HG03520 (cell line): ENCODE results near the gene PRSS56.

Experiments used
- ATAC-seq: cut with Tn5 transposase; IDR thresholded peaks from one replicate; pipeline ENCODE4 v1.9.1; 2021; ENCODE audit warnings: mild to moderate bottlenecking, moderate library complexity; ENCODE audit not compliant: unreplicated experiment

The PRSS56 gene

DNA sequence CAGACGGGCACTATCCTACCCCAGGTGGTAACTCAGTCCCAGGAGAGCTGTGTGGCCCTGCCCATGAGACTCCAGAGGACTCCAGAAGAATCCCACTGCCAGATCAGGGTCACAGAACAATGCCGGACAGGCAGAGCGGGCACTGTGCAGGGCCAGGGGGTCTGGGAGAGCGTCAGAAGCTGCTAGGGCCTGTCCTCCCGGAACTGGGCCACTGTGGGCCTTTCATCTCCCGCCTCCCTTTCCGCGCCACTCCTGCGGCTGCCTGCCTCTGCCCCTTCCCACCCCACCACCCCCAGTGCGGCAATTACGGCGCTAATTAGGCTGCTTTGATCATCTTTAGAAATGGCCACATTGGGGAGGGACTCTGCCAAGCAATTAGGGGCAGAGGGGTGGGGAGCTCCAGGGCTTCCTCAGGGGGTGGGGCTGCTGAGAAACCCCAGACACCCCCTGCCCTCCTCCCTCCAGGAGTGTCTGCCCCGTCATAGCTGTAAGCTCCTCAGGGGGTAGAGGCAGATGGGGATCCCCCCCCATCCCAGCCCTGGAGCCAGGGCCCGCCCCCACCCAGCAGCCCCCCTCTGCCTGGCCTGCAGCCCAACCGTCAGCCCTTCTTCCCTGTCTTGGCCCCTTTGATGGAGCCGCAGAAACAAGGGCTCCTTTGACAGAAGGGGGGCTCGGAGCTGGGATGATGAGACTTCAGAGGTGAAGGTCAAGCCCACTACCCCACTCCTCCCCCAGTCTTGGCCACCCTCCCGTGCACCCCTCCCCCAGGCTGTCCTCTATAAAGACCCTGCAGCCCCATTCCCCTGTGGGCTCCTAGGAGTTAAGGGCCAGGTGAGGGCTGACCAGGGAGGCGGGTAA is at the start of gene PRSS56:
Gene PRSS56, plus strand, starts transcription at position 808 of the 858 bp plus-strand sequence. CDS start 211 bp downstream, outside the sequence.
- no peak for ATAC-seq

DNA sequence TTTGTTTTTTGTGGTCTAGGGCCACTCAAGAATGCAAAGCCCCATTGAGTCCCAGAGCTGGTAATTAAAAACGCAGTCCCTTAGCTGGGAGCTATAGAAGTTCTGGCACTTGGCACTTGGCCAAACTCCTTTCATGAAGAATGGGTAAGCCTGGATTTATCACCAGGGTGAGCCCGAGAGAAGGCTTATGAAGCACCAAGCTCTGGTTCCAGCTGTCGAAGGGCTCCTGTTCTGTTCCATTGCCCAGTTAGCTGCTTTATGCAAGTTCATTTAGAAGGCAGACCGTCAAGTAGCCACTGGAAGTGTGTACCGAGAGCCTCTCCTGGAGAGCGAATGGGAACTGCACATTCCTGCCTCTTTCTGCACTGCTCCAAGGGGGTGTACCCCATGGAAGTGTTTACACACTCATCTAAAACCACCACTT is 46.7 kb upstream of the PRSS56 start:
- ATAC-seq, result no peak

DNA sequence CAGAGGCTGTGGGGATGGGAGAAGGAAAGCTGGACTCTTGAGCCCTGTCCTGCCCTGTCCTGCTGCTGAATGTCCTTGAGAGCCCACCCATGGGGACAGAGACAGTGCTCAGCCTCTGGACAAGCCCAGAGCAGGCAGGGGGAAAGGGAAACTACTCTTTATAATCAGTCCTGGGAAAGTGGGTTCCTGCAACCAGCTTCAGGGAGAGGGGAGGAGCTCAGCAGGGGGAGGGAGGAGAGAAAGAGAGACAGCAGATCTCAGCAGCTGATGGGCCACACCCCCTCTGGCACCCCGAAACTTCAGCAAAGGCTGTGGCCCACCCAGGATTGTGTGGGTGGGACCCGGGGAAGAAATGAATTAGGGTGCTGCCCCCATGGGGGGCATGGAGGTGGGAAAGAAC is 44.1 kb upstream of the PRSS56 start:
- no peak for ATAC-seq

DNA sequence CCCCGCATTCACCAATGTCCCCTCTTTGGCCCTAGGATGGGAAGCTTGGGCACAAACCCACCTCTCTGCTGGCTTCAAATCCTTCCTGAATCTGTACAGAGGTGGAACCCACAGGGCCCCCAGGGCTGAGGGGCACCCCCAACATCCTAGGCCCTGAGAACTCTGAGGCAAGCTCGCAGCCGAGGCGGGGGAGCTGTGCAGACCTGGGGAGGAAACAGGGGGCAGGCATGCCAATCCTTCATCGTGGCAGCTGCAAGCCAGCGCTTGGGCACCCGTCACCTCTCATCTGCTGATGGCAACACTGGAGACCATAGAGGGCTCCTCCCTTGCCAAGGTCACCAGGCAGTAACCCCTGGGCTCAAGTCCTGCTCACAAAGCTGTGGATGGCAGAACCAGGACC is 43.4 kb upstream of the PRSS56 start:
- no peak for ATAC-seq

- ATAC-seq, result no peak
Observed at GRCh38 chr2:232477751-232478510, 42.3 kb upstream of the PRSS56 start.

GRCh38 chr2:232478571-232479340 is 41.4 kb upstream of the PRSS56 start:
- no peak for ATAC-seq

DNA sequence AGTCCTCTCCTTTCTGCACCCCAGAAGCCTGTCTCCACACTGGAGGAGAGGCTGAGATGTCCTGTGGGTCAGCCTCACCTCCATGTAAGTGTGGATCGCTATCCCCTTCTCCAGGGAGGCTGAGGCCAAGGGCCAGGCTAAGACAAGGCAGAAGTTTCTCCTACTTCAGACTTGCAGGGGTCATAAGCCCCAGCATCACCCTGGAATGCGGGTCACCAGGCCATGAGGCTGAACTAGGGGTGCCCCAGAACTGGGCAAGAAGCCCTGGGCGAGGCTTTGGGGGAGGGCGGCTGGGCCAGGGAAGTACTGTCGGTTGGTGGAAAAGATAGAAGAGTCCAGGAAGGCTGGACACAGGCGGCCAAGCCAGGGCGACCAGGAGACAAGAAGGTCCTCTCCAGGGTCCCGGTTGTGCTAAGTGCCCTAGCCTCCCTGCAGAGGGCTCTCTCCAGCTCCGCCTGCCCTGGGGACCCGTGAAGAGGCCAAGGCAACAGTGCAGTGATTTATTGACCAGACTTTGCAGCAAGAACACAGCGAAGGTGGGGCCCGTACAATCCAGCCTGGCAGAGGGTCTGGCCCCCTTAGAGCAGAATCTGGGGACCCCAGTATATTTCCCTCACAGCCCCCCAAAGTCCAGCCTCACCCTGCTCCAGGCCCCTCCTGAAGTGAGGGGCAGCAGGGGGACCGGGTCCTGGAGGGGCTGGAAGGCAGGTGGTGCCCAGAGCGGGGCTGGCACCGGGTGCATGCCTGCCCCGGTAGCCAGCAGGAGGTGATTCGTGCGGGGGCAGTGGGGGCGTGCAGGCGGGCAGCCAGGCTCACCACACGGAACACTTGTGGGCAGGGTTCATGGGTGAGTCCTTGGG is 40.6 kb upstream of the PRSS56 start:
- no peak for ATAC-seq

- no peak for ATAC-seq
Observed at GRCh38 chr2:232480201-232481190, 39.7 kb upstream of the PRSS56 start.

DNA sequence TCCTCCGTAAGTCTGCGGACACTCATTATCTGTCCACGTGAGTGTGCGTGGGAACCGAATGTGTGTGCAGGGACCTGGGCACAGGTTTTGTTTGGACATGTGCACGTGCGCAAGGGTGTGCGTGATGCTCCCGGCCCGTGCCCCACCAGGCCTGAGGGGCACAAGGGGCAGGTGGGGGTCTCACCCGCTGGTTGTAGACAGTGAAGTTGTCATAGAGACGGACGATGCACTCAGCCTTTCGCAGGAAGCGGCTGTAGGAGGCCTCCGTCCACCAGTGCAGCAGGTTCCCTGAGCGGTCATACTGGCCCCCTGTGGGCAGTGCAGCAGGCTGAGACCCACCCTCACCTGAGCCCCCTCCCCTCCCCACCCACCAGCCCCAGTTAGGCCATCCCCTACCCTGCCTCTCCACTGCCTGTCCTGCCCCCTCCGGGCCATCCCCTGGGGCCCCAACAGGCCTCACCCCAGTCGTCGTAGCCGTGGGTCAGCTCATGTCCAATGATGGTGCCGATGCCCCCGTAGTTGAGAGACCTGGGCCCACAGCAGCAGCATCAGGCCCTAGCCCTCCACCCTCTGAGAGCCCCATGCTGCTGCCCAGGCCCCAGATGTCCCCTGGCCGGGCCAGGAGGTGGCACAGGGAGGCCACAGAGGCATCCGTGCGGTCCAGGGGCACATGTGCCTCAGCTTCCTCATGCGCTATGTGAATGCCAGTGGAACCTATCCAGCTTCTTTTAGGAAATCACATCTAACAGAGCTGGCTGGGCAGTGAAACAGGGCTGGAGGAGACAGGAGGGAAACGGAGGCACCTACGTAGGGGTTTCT is 38.7 kb upstream of the PRSS56 start:
- ATAC-seq, result no peak

- no peak for ATAC-seq
Observed at GRCh38 chr2:232482301-232483238, 37.6 kb upstream of the PRSS56 start.

DNA sequence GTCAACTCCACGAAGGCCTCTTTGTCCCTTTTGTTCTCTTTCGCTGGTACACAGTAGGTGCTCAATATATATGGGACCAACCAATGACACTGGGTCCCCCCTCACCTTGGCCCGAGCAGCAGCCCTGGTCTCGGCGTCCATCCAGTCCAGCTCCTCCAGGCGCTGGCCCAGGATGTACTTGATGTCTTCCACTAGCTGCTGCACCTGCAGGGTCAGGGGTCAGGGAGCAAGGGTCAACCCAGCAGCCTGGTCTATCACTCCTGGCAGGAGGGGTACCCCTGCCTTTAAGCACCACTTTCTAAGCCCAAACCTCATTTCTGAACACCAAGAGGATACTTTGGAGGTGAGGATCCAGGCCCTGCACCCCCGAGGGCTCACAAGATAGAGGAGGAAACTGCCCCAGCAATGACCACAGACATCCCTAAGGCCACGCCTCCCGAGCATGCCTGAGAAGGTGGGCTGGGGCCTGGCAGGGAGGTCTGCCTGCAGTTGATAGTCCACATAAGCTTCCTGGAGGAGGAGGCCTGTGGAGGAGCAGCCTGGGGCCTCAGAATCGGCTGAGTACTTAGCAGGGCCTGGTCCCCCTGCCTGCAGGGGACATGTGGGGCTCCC is 36.8 kb upstream of the PRSS56 start:
- no peak for ATAC-seq

GRCh38 chr2:232483923-232484627 is 36.1 kb upstream of the PRSS56 start:
- no peak for ATAC-seq

GRCh38 chr2:232484628-232485347 is 35.4 kb upstream of the PRSS56 start:
- no peak for ATAC-seq

DNA sequence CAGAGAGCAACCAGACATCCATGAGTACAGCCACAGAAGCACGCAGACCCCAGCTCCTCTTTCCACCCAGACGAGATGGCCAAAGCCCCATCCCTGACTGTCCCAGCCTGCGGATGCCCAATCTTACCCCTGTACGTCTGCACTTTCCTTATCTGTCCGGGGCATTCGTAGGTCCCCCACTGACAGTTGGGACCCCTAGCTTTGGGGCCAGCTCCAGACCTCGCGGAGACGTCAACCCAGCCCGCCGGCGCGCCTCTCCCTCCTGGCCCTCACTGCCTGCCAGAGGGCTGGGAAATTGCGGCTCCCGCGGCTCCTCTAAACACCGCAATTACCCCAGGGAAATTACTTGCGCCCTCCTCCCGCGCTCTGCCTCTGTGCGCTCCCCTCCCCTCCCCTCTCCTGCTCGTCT is 34.8 kb upstream of the PRSS56 start:
- no peak for ATAC-seq

- no peak for ATAC-seq
Observed at GRCh38 chr2:232485757-232486557, 34.2 kb upstream of the PRSS56 start.
